Endothelial cell (in vitro differentiated cells): Measurements from ENCODE around the gene ABCC12. TPM values are rescaled to one million over a fixed set of nuclear protein-coding genes. Genes with fewer than 3 reads are reported as not detected.

ENCODE experiments used
- DNase-seq: peaks from one replicate; pipeline ENCODE4 v3.0.0; 2021; ENCODE audit warnings: low spot score
- H3K27ac Mint-ChIP-seq: one replicate; pipeline ENCODE4 v1.8.0; 2021; ENCODE audit warnings: mixed read lengths, inconsistent platforms; ENCODE audit not compliant: unreplicated experiment
- H3K27me3 Mint-ChIP-seq: one replicate; pipeline ENCODE4 v1.8.0; 2021; ENCODE audit warnings: mild to moderate bottlenecking, moderate library complexity, mixed read lengths, inconsistent platforms; ENCODE audit not compliant: unreplicated experiment
- H3K36me3 Mint-ChIP-seq: one replicate; pipeline ENCODE4 v1.8.0; 2021; ENCODE audit warnings: mild to moderate bottlenecking, low read depth, mixed read lengths, inconsistent platforms; ENCODE audit not compliant: unreplicated experiment
- H3K4me1 Mint-ChIP-seq: one replicate; pipeline ENCODE4 v1.8.0; 2021; ENCODE audit warnings: mild to moderate bottlenecking, mixed read lengths, inconsistent platforms; ENCODE audit not compliant: unreplicated experiment
- H3K4me3 Mint-ChIP-seq: one replicate; pipeline ENCODE4 v1.8.0; 2021; ENCODE audit warnings: mild to moderate bottlenecking, mixed read lengths, inconsistent platforms; ENCODE audit not compliant: unreplicated experiment
- H3K9me3 Mint-ChIP-seq: one replicate; pipeline ENCODE4 v1.8.0; 2021; ENCODE audit warnings: mixed read lengths, inconsistent platforms; ENCODE audit not compliant: unreplicated experiment
- CTCF ChIP-seq: fragments of 200-600 bp; sonication (generic); IDR thresholded peaks from one replicate; pipeline ENCODE4 v1.5.0; 2021; ENCODE audit warnings: antibody characterized with exemption; ENCODE audit not compliant: unreplicated experiment
- total RNA-seq: library from RNA; stranded (reverse); fragmentation: NEBNext Ultra II Directional; extraction: Animal tissue kit (Norgen Biotek cat#: 25700); gene quantifications from one replicate; pipeline ENCODE4 v1.2.1, GENCODE V29; 2021; ENCODE audit not compliant: unreplicated experiment

The ABCC12 gene
- total RNA-seq, 1 donor from 2014 or later: 0.31 TPM

GRCh38 chr16:48158296-48158695 lies 2.5 kb upstream of the ABCC12 start:
- Mint-ChIP-seq H3K4me1 (peaks cover 7% of the 10 kb centered on the region), H3K4me3 (no peak overlapping the region), H3K36me3 (no peaks in the 10 kb centered on the region), H3K27me3 (peaks cover 2% of the 10 kb centered on the region), H3K9me3 (no peaks in the 10 kb centered on the region), H3K27ac (no peak overlapping the region)
- TF ChIP-seq CTCF: no peak
- DNase-seq: no peak

DNA sequence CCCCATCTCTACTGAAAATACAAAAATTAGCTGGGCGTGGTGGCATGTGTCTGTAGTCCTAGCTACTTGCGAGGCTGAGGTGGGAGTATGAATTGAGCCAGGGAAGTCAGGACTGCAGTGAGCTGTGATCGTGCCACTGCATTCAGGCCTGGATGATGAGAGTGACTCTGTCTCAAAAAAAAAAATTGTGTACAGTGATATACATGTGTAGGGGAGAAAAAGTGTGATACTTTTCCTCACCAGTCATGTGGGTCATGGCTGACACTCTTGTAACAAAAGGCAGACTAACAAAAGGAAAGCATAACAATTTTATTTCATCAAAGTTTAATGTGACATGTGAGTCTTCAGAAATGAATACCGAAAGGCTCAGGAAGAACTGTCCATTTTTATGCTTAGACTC lies 2.0 kb upstream of the ABCC12 start:
- no peak for TF ChIP-seq CTCF
- Mint-ChIP-seq H3K27me3 (peaks cover 2% of the 10 kb centered on the region), H3K9me3 (no peaks in the 10 kb centered on the region), H3K4me3 (no peak overlapping the region), H3K27ac (no peak overlapping the region), H3K36me3 (no peaks in the 10 kb centered on the region), H3K4me1 (peaks cover 7% of the 10 kb centered on the region)
- DNase-seq: no peak

- H3K36me3 Mint-ChIP-seq: no peaks in the 10 kb centered on the region
- no peaks in the 10 kb centered on the region for H3K9me3 Mint-ChIP-seq
- TF ChIP-seq CTCF: no peak
- H3K4me1 Mint-ChIP-seq: peaks cover 7% of the 10 kb centered on the region
- H3K4me3 Mint-ChIP-seq: no peak overlapping the region
- H3K27ac Mint-ChIP-seq: no peak overlapping the region
- H3K27me3 Mint-ChIP-seq: peaks cover 2% of the 10 kb centered on the region
- no peak for DNase-seq
These were observed 1.5 kb upstream of the ABCC12 start for GRCh38 chr16:48157302-48157701.

GRCh38 chr16:48156790-48157209 lies 1.0 kb upstream of the ABCC12 start:
- H3K4me3 Mint-ChIP-seq: no peak overlapping the region
- H3K27me3 Mint-ChIP-seq: peaks cover 2% of the 10 kb centered on the region
- no peaks in the 10 kb centered on the region for H3K9me3 Mint-ChIP-seq
- H3K27ac Mint-ChIP-seq: no peak overlapping the region
- no peaks in the 10 kb centered on the region for H3K36me3 Mint-ChIP-seq
- TF ChIP-seq CTCF: peak; percentile 97
- peaks cover 2% of the 10 kb centered on the region for H3K4me1 Mint-ChIP-seq
- DNase-seq: peak; percentile 93

DNA sequence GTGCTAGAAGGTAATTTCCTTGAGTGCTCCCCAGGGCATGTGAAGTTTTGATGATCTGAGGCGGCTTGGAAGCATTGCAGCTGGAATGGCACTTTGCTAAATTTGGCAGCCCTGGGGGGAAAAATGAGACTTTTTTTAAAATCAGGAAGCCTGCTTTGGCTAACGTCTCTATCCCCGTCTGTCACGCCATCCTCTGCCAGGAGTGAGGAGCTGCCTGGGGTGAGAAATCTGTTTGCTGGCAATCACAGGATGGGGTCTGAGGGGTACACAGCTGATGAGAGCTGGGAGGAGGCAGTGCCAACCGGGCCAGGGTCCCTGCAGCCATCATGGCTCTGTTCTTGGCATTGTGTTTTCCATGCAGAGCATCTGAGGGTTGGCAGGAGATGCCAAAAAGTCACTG lies 2.0 kb downstream of the ABCC12 start:
- H3K27ac Mint-ChIP-seq: no peak overlapping the region
- H3K27me3 Mint-ChIP-seq: no peaks in the 10 kb centered on the region
- H3K4me3 Mint-ChIP-seq: no peak overlapping the region
- no peaks in the 10 kb centered on the region for H3K9me3 Mint-ChIP-seq
- TF ChIP-seq CTCF: no peak
- no peak for DNase-seq
- no peaks in the 10 kb centered on the region for H3K36me3 Mint-ChIP-seq
- no peaks in the 10 kb centered on the region for H3K4me1 Mint-ChIP-seq
